Head of caudate nucleus (tissue), 42 donors: Measurements from ENCODE around the gene TP53.
A peak's percentile ranks its signal among the peaks of the same experiment; 100 is the strongest.

Source experiments
- DNase-seq, 42 donors: peaks; one replicate each; pipeline versions ENCODE4 v3.0.0 to v3.0.0-alpha.2; 2020 to 2021; ENCODE audit warnings: mixed read lengths in 7 of 42
- intact Hi-C: fragments of 100-400 bp; cut with DNase I; formaldehyde crosslinking; loops from one replicate; pipeline ENCODE4 v1.15.0; 2022

The TP53 gene

GRCh38 chr17:7685533-7686221 is 1.6 kb downstream of the TP53 start:
- DNase-seq, result peak; percentile 89 to 98 (median 96)
- intact Hi-C loops, result loop anchor here (5.0 to 10.0 kb wide), 2 partner anchors 58 to 101 kb away; partner anchors contain the start of genes MPDU1 and SAT2

GRCh38 chr17:7684851-7685532 is 2.3 kb downstream of the TP53 start:
- intact Hi-C loops, result loop anchor here (5.0 to 10.0 kb wide), 2 partner anchors 58 to 100 kb away; partner anchors contain the start of genes MPDU1 and SAT2
- DNase-seq, result no peak

GRCh38 chr17:7677388-7678067 is 9.8 kb downstream of the TP53 start:
- DNase-seq, result no peak
- intact Hi-C loops, result no loop called here

GRCh38 chr17:7676533-7676932 is 10.8 kb downstream of the TP53 start:
- no peak for DNase-seq
- intact Hi-C loops, result no loop called here

GRCh38 chr17:7674934-7675333 is 12.4 kb downstream of the TP53 start:
- intact Hi-C loops, result no loop called here
- DNase-seq, result no peak

- intact Hi-C loops, result no loop called here
- DNase-seq, result no peak
Measured at GRCh38 chr17:7673239-7673638, 14.1 kb downstream of the TP53 start.

GRCh38 chr17:7668482-7668881 is 18.8 kb downstream of the TP53 start:
- intact Hi-C loops, result no loop called here

GRCh38 chr17:7667656-7668406 is 19.5 kb downstream of the TP53 start:
- DNase-seq, result peak in 37 of 42 donors; percentile 17 to 85 (median 59)
- intact Hi-C loops, result no loop called here

More at GRCh38 chr17:7668482-7668881, 18.8 kb downstream of the TP53 start:
- no peak for DNase-seq

GRCh38 chr17:7656958-7657609 is 30.2 kb downstream of the TP53 start:
- intact Hi-C loops, result no loop called here
- DNase-seq, result peak in 41 of 42 donors; percentile 12 to 85 (median 58)

- DNase-seq, result peak in 2 of 42 donors; percentile 14 to 17
Measured at GRCh38 chr17:7655541-7655840, 31.8 kb downstream of the TP53 start.

GRCh38 chr17:7654832-7655540 is 32.3 kb downstream of the TP53 start:
- DNase-seq, result peak in 21 of 42 donors; percentile 10 to 73 (median 39)
- intact Hi-C loops, result no loop called here

More at GRCh38 chr17:7655541-7655840, 31.8 kb downstream of the TP53 start:
- intact Hi-C loops, result no loop called here

- intact Hi-C loops, result no loop called here
- DNase-seq, result peak in 1 of 42 donors; percentile 21
Measured at GRCh38 chr17:7652388-7653356, 34.6 kb downstream of the TP53 start.

GRCh38 chr17:7651665-7652387 is 35.5 kb downstream of the TP53 start:
- peak in 18 of 42 donors; percentile 7 to 62 (median 40) for DNase-seq
- intact Hi-C loops, result no loop called here

GRCh38 chr17:7651097-7651664 is 36.1 kb downstream of the TP53 start:
- DNase-seq, result no peak
- intact Hi-C loops, result no loop called here

- DNase-seq, result peak; percentile 38 to 87 (median 71)
- intact Hi-C loops, result no loop called here
Measured at GRCh38 chr17:7650509-7651096, 36.7 kb downstream of the TP53 start, which contains the start of gene ATP1B2. TSS of gene ATP1B2 (plus strand) at chr17:7650926. CDS start at chr17:7651519, 593 bp downstream.
